Sigmoid colon (tissue), 7 donors: ENCODE results near the gene RAD23B. TPM values are rescaled to one million over a fixed set of nuclear protein-coding genes. Genes with fewer than 3 reads are reported as not detected.
"Not testable (repeated sequence)": the region's sequence is repeated elsewhere in the genome, so short reads cannot be mapped to it uniquely, and the experiment has no call there.

Experiments
- DNase-seq: peaks from one replicate; pipeline ENCODE4 v3.0.0-alpha.2; 2019
- H3K27ac ChIP-seq, 4 donors: fragments of 200-600 bp; sonication (generic); one replicate each; pipeline ENCODE4 v1.5.1; 2016 to 2019; ENCODE audit warnings: mild to moderate bottlenecking in 1 of 4
- H3K27me3 ChIP-seq, 3 donors: fragments of 200-600 bp; sonication (generic); one replicate each; pipeline ENCODE4 v1.5.1; 2019; ENCODE audit warnings: mild to moderate bottlenecking in 1 of 3
- H3K36me3 ChIP-seq, 4 donors: fragments of 200-600 bp; sonication (generic); one replicate each; pipeline ENCODE4 v1.5.1; 2016 to 2019
- H3K4me1 ChIP-seq, 4 donors: fragments of 200-600 bp; sonication (generic); one replicate each; pipeline ENCODE4 v1.5.1; 2017 to 2019
- H3K4me3 ChIP-seq, 4 donors: fragments of 200-600 bp; sonication (generic); one replicate each; pipeline ENCODE4 v1.5.1; 2017 to 2019; ENCODE audit warnings: mild to moderate bottlenecking in 2 of 4, moderate library complexity in 1 of 4
- H3K9me3 ChIP-seq, 4 donors: fragments of 200-600 bp in 3 of 4; sonication (generic) in 3 of 4; one replicate each; pipeline versions ENCODE4 v1.5.1 to v1.6.1; 2013 to 2019
- CTCF ChIP-seq, 4 experiments: fragments of 450-650 bp in 3 of 4; fragments of 200-600 bp in 1 of 4; IDR thresholded peaks; one replicate each; pipeline ENCODE4 v1.5.1; 2016 to 2019; ENCODE audit warnings: antibody characterized with exemption in 4 of 4, mild to moderate bottlenecking in 3 of 4, moderate library complexity in 2 of 4
- EP300 ChIP-seq, 4 donors: sonication (generic); formaldehyde crosslinking; IDR thresholded peaks; one replicate each; pipeline ENCODE4 v1.6.1; 2017; ENCODE audit warnings: antibody characterized with exemption in 4 of 4
- POLR2A ChIP-seq, 2 donors: fragments of 450-650 bp; IDR thresholded peaks; one replicate each; pipeline ENCODE4 v1.6.1; 2016; ENCODE audit warnings: antibody characterized with exemption in 2 of 2, mild to moderate bottlenecking in 2 of 2, moderate library complexity in 2 of 2
- POLR2AphosphoS5 ChIP-seq, 4 donors: sonication (generic); formaldehyde crosslinking; IDR thresholded peaks; one replicate each; pipeline ENCODE4 v1.6.1; 2017; ENCODE audit warnings: antibody characterized with exemption in 4 of 4
- WGBS, 2 donors: extraction: QIAGEN DNeasy Blood & Tissue Kit; methylation state at CpG; one replicate each; pipeline ENCODE4 v1.1.7; 2013; 5-methylcytosine and 5-hydroxymethylcytosine counted together
- intact Hi-C: fragments of 100-400 bp; cut with DNase I; formaldehyde crosslinking; loops from one replicate; pipeline ENCODE4 v1.15.1; 2023
- polyA plus RNA-seq, 3 donors: library from polyadenylated mRNA; stranded (reverse); fragments of 200-250 nt; gene quantifications; one replicate each; pipeline ENCODE4 v1.2.3, GENCODE V29; 2013
- total RNA-seq, 4 donors: library from RNA; depleted of rRNA; stranded (reverse); fragments of >200 nt; gene quantifications; one replicate each; pipeline ENCODE4 v1.1.0, GENCODE V29; 2016
- donor health status: healthy with polysubstance abuse.
- donor health status: Bipolar disorder and iron deficiency.
- donor health status: healthy.

The RAD23B gene
- total and polyA plus RNA-seq, 7 donors, result 58.3 to 74.3 (median 62.4) TPM

- Histone ChIP-seq H3K36me3 (no peaks in the 10 kb centered on the region), H3K9me3 (no peaks in the 10 kb centered on the region), H3K4me3 (no peak overlapping the region), H3K4me1 (peaks cover 0 to 13% (median 12%) of the 10 kb centered on the region in 4 donors), H3K27me3 (no peaks in the 10 kb centered on the region), H3K27ac (no peak overlapping the region)
- intact Hi-C loops, result no loop called here
- DNase-seq, result no peak
- WGBS, 2 donors, result 67 to 68% methylated on average over 2 of the region's 2 CpGs
- no peak for TF ChIP-seq EP300 (IDR thresholded peaks at IDR 0.05)
Observed at GRCh38 chr9:107249131-107249533, 33.9 kb upstream of the RAD23B start.

GRCh38 chr9:107249665-107250285 lies 33.3 kb upstream of the RAD23B start:
- WGBS, 2 donors, result 89 to 91% methylated on average over 2 of the region's 2 CpGs
- Histone ChIP-seq H3K4me3 (no peak overlapping the region), H3K36me3 (no peaks in the 10 kb centered on the region), H3K9me3 (no peaks in the 10 kb centered on the region), H3K27me3 (no peaks in the 10 kb centered on the region), H3K4me1 (peaks cover 0 to 18% (median 12%) of the 10 kb centered on the region in 4 donors), H3K27ac (no peak overlapping the region)
- intact Hi-C loops, result no loop called here
- DNase-seq, result no peak
- no peak for TF ChIP-seq POLR2A (IDR thresholded peaks at IDR 0.05)

GRCh38 chr9:107251756-107252322 lies 31.2 kb upstream of the RAD23B start:
- no peak overlapping the region for H3K4me3 ChIP-seq
- intact Hi-C loops, result no loop called here
- H3K9me3 ChIP-seq, result no peaks in the 10 kb centered on the region
- TF ChIP-seq EP300 (IDR thresholded peaks at IDR 0.05) (no peak), POLR2A (IDR thresholded peaks at IDR 0.05) (no peak), POLR2AphosphoS5 (IDR thresholded peaks at IDR 0.05) (no peak), CTCF (IDR thresholded peaks at IDR 0.05) (no peak)
- 59 to 68% methylated on average over 4 of the region's 4 CpGs for WGBS, 2 donors
- H3K4me1 ChIP-seq, result peaks cover 0 to 18% (median 12%) of the 10 kb centered on the region in 4 donors
- H3K36me3 ChIP-seq, result no peaks in the 10 kb centered on the region
- peak overlapping the region in 3 of 4 donors; percentile 24 to 75 (median 57) for H3K27ac ChIP-seq
- DNase-seq, result no peak
- no peaks in the 10 kb centered on the region for H3K27me3 ChIP-seq

- no peaks in the 10 kb centered on the region for H3K36me3 ChIP-seq
- no peak overlapping the region for H3K4me3 ChIP-seq
- H3K27me3 ChIP-seq, result no peaks in the 10 kb centered on the region
- intact Hi-C loops, result no loop called here
- H3K9me3 ChIP-seq, result no peaks in the 10 kb centered on the region
- no peak overlapping the region for H3K27ac ChIP-seq
- H3K4me1 ChIP-seq, result peaks cover 0 to 6% (median 0%) of the 10 kb centered on the region in 4 donors
- TF ChIP-seq POLR2AphosphoS5 (IDR thresholded peaks at IDR 0.05), result no peak
- no peak for TF ChIP-seq EP300 (IDR thresholded peaks at IDR 0.05)
- no peak for TF ChIP-seq CTCF (IDR thresholded peaks at IDR 0.05)
- no peak for DNase-seq
- WGBS, 2 donors, result 92 to 95% methylated on average over 3 of the region's 3 CpGs
Observed at GRCh38 chr9:107258919-107259318, 24.2 kb upstream of the RAD23B start.

- DNase-seq, H3K4me3 ChIP-seq, intact Hi-C loops, H3K27ac ChIP-seq, H3K4me1 ChIP-seq, H3K27me3 ChIP-seq, H3K36me3 ChIP-seq, H3K9me3 ChIP-seq: not testable (repeated sequence)
- WGBS, 2 donors, result 93% methylated on average over 13 of the region's 13 CpGs
Observed at GRCh38 chr9:107259751-107260313, 23.2 kb upstream of the RAD23B start.

- intact Hi-C loops, result no loop called here
- Histone ChIP-seq H3K36me3 (no peaks in the 10 kb centered on the region), H3K4me3 (no peak overlapping the region), H3K27ac (no peak overlapping the region), H3K4me1 (no peaks in the 10 kb centered on the region), H3K27me3 (no peaks in the 10 kb centered on the region), H3K9me3 (no peaks in the 10 kb centered on the region)
- TF ChIP-seq POLR2AphosphoS5 (IDR thresholded peaks at IDR 0.05) (no peak), CTCF (IDR thresholded peaks at IDR 0.05) (no peak), POLR2A (IDR thresholded peaks at IDR 0.05) (no peak), EP300 (IDR thresholded peaks at IDR 0.05) (no peak)
- no peak for DNase-seq
- WGBS, 2 donors, result 35 to 36% methylated on average over 4 of the region's 4 CpGs
Observed at GRCh38 chr9:107260437-107261081, 22.5 kb upstream of the RAD23B start.
